GM21786 (cell line): ENCODE results near the gene DIAPH3.

Experiments used
- ATAC-seq: cut with Tn5 transposase; IDR thresholded peaks from one replicate; pipeline ENCODE4 v1.9.1; 2021; ENCODE audit not compliant: unreplicated experiment

The DIAPH3 gene

GRCh38 chr13:59641817-59642216, 521.9 kb downstream of the DIAPH3 start:
- ATAC-seq, result no peak

GRCh38 chr13:59641261-59641660, 522.5 kb downstream of the DIAPH3 start:
- no peak for ATAC-seq

GRCh38 chr13:59638404-59638803, 525.3 kb downstream of the DIAPH3 start:
- no peak for ATAC-seq

GRCh38 chr13:59635589-59635988, 528.1 kb downstream of the DIAPH3 start:
- ATAC-seq, result no peak

GRCh38 chr13:59633290-59633689, 530.4 kb downstream of the DIAPH3 start:
- no peak for ATAC-seq

- ATAC-seq, result no peak
Observed at GRCh38 chr13:59631271-59631670, 532.5 kb downstream of the DIAPH3 start.

GRCh38 chr13:59625111-59625510, 538.6 kb downstream of the DIAPH3 start:
- ATAC-seq, result no peak

GRCh38 chr13:59623206-59623915, 540.4 kb downstream of the DIAPH3 start:
- ATAC-seq, result no peak

- ATAC-seq, result no peak
Observed at GRCh38 chr13:59621773-59622172, 542.0 kb downstream of the DIAPH3 start.
